GM18951 (cell line): ENCODE results near the gene ADAMTS17.

Experiments
- POLR2A ChIP-seq: IDR thresholded peaks from 4 replicates; pipeline ENCODE4 v1.6.1; 2011; ENCODE audit warnings: mild to moderate bottlenecking; ENCODE audit not compliant: insufficient read length, insufficient read depth; ENCODE audit errors: extremely low read depth
- in situ Hi-C: fragments of 300-500 bp; cut with MboI; formaldehyde crosslinking; loops from one replicate; pipeline ENCODE4 v1.12.0; 2022; ENCODE audit warnings: low sequenced_read_pairs, mixed read lengths, inconsistent platforms; ENCODE audit not compliant: unreplicated experiment

The ADAMTS17 gene

DNA sequence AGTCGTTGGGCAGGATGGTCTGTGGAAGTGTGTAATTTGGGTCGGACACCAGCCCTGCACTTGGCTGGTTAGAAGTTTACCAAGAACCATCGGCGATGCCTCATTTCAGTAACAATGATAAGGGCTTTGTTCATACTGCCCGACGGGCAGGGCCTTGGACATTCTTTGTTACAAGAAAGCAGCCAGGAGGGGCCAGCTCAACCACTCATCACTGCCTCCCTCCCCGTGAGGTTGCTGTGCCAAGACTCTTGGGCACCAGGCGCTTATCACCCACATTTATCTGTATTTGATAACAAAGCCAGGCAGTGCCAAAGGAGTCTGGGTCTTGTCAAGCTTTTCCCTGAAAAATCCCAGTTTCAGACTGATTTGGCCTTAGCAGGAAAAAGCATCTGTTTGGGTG is 235.0 kb downstream of the ADAMTS17 start:
- in situ Hi-C loops, result no loop called here
- no peak for TF ChIP-seq POLR2A

DNA sequence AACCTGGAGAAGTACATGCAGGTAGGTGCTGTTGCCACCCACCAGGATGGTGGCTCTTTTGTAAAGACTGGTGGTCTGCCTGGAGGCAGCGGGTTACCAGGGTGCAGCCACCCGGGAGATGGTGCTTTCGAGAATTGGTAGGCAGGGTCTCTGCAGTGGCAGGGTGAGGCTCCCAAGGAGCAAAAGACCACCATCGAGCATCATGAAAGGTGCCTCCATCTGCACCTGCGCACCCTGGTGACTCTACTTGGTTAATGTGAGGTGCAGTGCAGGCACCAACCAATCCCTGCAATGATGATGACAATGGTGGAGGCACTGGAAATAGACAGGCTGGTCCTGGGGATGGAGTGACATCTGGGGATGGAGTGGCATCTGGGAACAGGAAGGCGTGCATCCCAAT is 236.7 kb downstream of the ADAMTS17 start:
- in situ Hi-C loops, result no loop called here
- no peak for TF ChIP-seq POLR2A

DNA sequence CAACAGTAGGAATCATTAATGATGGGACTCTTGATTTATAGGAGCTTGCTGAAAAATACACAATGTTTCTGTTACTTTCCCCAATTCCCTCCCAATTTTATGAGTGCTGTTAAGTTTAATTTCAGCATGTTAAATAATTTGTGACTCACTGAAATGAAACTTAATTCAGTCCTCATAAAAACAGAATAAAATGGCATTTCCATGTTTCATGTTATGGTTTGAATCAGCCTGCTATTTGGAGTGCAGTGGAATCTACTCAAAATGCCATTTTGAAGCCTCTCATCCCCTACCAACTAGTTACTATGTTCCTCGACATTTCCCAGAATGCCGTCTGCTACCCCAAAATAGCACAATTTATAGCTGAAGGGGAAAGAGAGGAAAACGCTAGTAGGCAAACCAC is 237.5 kb downstream of the ADAMTS17 start:
- in situ Hi-C loops, result no loop called here

DNA sequence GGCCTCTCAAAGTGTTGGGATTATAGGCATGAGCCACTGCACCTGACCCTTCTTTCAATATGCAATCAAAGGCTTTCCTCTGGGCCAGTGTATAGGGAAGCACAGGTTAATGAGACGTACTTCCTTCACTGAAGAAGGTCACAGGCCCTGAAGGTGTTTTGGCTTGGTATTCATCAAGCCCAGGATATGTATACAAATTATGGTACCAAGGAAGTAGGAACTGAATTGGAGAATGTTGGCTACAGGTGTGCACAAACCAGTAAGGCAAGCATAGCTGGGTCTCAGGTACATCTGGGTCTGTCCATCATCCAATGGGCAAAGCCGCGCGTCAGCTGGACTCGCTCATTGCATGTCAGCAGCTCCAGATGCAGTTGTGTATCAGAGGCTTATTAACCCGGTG is 237.9 kb downstream of the ADAMTS17 start:
- in situ Hi-C loops, result no loop called here
- TF ChIP-seq POLR2A, result no peak

More for the DNA sequence above, 237.5 kb downstream of the ADAMTS17 start:
- no peak for TF ChIP-seq POLR2A

DNA sequence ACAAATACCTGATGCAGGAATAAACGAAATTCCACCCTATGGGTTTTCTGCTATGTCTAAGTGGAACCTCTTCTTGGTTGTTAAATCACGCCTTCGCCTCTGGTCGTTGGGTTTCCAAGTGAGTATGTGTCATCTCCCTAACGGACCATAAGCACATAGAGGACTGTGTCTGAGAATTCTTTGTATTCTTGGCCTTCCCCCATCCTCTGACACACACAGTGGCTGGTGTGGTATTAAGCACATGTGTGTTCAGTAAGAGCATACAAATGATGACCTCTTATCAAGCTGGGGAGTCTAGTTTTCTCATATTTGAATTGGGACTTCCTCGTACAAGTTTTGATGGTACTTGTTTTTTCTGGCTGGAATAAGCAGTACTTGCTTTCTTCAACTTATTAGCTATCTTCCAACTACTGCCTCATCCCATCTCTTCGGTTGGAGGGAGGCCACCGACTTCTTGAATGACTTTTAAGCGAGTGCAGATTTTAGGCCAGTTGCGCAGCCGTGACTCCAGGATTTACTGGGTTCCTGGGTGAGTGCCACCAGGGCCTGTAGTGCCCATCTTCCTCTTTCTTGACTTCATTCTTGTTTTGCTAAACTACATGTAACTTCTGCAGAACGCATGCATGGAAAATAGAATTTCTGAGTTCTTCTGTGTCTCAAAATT is 240.2 kb downstream of the ADAMTS17 start:
- in situ Hi-C loops, result no loop called here

GRCh38 chr15:100100926-100101325 is 240.8 kb downstream of the ADAMTS17 start:
- no peak for TF ChIP-seq POLR2A
- in situ Hi-C loops, result no loop called here

More for the DNA sequence above, 240.2 kb downstream of the ADAMTS17 start:
- no peak for TF ChIP-seq POLR2A

DNA sequence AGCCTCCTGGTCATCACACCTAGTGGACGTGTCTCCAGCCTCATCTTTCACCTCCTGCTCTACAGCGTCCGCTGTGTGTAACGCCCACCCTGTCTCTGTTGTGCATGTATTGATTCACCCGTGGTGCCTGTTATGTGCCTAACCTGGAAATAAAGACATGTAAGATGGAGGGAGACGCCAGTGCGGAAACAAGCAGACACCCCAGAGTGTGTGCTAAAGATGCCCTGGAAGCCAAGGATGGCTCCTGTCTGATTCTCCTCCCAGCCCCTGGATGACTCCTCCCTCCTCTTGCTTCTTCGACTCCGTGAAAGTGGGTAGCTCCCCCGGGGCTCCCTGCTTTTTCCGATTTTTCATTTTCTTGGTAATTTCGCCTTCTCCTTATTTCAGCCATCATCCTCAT is 241.8 kb downstream of the ADAMTS17 start:
- in situ Hi-C loops, result no loop called here
- no peak for TF ChIP-seq POLR2A

DNA sequence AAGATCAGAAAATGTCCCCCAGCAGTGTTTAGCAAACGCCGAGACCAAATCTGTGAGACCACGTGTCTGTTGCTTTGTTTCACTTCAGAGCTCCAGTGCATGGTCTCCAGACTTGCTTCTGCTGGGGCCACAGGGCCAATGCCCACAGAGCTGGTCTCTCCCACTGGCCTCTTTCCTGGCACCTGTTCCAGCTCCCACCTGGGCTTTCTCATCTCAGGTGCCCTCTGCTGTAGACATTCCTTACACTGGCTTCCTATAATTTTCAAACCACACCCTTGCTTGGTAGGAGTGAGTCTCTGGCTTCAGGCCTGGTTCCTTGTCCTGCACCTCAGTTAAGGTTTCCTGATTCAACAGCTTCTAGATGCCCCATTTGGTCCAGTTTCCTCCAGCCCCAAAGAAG is 243.1 kb downstream of the ADAMTS17 start:
- in situ Hi-C loops, result no loop called here
- TF ChIP-seq POLR2A, result no peak

DNA sequence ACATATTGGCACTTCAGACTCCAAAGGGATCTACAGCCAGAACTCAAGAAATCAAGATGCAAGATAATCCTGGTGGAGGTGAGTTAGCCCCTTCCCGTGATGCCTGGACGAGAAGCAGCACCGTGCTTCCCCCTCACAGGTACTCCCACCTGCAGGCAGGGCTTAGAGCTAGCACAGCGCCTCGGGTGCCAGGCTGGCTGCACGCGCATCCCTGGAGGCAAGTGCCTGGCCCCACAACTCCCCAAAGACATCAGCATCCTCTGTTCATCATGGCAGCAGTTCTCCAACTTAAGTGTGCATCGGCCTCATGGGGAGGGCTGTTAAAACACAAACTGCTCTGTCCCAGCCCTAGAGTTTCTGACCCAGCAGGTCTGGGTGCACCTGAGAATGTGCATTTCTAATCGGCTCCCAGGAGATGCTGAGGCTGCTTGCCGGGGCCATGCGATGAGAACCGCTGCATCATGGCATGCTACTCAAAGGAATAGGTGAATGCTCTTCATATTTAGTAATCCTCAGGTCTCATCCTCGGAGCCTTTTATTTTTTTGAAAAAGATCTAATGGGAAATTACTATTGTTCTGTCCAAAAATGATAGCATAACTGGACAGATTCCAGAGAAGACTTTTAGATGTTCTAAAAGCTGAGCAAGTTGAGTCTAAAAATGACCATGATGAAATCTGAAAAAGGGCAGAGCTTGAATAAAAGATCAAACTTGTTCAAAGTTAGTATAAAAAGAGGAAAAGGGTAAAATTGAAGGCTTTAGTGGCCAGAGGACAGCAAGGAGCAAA is 244.2 kb downstream of the ADAMTS17 start:
- in situ Hi-C loops, result no loop called here
- TF ChIP-seq POLR2A, result no peak

- in situ Hi-C loops, result no loop called here
- TF ChIP-seq POLR2A, result no peak
These were observed 245.1 kb downstream of the ADAMTS17 start for GRCh38 chr15:100096700-100097099.

GRCh38 chr15:100096248-100096600 is 245.6 kb downstream of the ADAMTS17 start:
- in situ Hi-C loops, result no loop called here
- TF ChIP-seq POLR2A, result no peak

DNA sequence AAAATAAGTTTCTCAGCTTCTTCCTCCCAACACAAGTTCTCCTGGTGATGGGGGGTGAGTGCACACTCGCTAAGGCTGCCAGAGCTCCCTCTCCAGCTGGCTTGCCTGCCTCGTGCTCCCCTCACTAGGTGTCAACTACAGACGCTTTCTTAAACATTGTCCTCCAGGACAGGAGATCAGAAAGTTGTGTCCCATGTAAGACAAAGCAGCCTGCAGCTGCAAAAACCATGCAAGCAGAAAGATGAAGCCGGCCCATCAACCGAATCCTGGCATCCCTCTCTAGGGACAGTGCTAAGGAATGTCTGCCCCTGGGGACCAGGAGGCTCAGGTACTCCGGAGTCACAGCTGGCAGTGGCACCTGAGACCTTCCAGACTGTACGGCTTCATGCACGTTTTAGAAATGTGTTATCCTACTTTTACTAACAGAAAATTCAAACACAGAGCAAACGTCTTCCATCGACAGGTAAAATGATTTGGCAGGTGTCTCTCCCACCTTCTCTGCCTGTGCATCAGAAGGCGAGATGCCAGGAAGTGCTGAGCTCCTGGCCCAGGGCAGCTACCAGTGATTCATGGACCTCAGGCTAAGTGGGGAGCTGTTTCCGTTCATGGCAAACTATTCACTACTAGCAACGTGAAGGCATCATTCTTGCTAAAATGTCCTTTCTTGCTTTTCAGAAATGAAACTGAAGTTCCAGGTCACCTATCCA is 246.1 kb downstream of the ADAMTS17 start:
- in situ Hi-C loops, result no loop called here

GRCh38 chr15:100094127-100094510 is 247.7 kb downstream of the ADAMTS17 start:
- in situ Hi-C loops, result no loop called here
- no peak for TF ChIP-seq POLR2A

More for the DNA sequence above, 246.1 kb downstream of the ADAMTS17 start:
- TF ChIP-seq POLR2A, result no peak
